HS-5 (cell line): ENCODE data around the gene GPATCH4.
"Not testable (repeated sequence)": the region's sequence is repeated elsewhere in the genome, so short reads cannot be mapped to it uniquely, and the experiment has no call there.

Experiments
- DNase-seq: peaks from one replicate; pipeline ENCODE4 v3.0.0-alpha.2; 2012; ENCODE audit warnings: low read depth

Gene GPATCH4

DNA sequence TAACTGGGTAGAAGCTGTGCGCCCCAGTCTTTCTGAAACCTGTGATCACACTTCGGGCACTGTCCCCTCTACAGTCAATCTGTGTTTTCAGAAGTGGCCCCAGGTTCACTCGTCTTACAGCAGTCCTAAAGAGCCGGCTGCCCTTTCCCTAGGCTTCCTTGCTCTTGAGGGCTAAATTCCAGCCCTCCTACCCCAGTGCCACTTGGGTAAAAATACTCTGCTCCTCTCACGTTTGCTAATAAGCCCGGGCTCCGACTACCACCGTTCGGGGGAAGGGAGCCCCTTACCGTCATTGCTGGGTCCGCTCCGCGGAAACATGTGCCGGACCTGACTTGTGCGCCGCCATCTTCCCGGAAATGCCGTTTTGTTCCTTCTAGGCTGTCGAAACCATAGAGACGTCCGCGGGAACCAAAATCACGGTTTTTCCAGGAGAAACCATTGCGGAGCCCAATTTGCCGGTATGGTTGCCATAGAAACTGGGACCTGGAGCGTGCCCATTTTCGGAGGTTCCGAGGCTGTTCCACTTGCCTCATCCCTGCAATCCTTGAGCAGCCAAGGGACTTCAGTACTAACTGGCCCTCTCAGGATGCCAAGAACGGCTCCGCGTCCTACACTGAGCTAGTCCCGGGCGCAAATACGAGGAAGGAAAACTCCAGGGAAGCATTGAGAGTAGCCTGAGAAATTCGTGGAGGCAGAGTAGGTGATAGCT is at the start of gene GPATCH4:
Gene GPATCH4, minus strand, starts transcription at position 358 of the 709 bp plus-strand sequence.
- DNase-seq: peak; percentile 78

DNA sequence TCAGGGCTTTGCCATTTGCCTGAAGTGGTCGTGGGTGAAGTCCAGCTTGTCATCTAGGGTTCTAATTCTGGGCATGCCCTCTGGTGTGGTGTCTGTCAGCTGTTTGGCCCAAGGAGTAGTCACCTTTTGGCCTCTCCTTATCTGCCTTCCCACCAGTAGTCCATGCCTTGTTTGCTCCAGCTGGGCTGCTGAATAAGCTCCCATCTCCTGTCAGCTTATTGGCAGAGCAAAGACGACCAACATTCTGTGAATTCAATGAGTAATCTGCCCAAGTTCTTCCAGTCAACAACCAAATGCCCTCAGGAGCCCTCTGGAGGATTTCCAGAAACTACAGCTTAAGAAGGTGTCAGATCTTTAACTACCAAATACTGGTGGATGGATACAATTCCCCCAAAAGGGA is 47.7 kb upstream of the GPATCH4 start:
- DNase-seq: no peak

DNA sequence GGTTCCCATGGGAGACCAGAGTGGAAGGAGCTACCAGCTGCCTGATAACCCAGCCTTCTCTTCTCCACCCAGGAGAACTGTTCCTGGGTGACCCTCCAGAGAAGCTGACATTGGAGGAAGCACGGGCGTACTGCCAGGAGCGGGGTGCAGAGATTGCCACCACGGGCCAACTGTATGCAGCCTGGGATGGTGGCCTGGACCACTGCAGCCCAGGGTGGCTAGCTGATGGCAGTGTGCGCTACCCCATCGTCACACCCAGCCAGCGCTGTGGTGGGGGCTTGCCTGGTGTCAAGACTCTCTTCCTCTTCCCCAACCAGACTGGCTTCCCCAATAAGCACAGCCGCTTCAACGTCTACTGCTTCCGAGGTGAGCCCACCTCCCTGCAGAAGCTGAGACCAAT is 47.2 kb upstream of the GPATCH4 start:
- no peak for DNase-seq

DNA sequence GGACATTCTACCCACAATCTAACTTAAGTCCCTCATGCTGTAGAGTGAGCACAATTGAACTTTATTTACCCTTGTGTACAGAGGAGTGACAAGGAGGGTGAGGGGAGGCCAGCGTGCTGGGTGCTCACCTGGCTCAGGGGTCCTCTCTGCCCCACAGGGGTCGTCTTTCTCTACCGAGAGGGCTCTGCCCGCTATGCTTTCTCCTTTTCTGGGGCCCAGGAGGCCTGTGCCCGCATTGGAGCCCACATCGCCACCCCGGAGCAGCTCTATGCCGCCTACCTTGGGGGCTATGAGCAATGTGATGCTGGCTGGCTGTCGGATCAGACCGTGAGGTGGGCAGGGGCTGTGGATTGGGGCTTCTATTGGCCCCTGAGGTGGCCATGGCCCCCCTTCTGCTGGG is 46.1 kb upstream of the GPATCH4 start:
- no peak for DNase-seq

DNA sequence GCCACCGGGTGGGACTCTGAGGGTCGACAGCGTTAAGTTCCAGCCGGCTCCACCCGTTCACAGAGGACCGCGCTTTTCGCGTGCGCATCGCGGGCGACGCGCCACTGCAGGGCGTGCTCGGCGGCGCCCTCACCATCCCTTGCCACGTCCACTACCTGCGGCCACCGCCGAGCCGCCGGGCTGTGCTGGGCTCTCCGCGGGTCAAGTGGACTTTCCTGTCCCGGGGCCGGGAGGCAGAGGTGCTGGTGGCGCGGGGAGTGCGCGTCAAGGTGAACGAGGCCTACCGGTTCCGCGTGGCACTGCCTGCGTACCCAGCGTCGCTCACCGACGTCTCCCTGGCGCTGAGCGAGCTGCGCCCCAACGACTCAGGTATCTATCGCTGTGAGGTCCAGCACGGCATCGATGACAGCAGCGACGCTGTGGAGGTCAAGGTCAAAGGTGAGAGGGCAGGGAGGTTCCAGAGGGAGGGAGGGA is 45.5 kb upstream of the GPATCH4 start:
- no peak for DNase-seq

DNA sequence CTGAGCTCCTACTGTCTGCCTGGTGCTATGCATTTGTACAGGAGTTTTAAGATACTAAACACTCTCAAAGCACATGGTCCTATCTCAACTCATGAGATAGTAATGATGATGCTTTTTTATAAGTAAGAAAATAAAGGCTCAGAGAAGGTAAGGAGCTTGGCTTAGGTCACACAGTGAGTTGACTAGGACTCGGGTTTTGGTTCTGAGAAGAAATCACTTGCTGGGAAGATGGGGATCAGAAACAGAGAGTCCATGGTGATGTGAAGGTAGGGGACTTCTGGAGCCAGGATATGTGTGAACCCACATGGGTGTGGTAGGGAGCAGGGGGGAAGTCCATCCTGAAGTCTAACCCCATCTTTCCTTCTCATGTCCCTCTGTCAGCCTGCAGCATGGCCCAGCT is 44.4 kb upstream of the GPATCH4 start:
- no peak for DNase-seq

DNA sequence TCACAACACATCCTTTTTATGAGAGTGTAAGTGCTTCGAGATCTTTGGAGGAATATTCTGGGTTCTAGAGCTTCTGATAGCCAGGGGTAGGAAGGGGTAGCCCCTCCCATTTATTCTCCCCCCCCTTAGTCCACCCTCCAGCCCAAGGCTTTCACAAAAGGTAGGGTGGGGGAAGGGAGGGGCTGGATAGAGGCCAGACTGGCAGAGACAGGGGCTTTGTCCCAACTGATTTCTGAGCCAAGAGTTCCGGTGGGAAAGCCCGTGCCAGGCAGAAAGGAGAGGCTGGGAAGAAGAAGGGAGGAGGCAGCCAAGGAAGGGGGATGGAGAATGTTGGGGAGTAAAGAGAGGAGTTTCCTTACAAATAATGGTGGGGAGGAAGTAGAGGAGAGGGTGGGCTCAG is 43.8 kb upstream of the GPATCH4 start:
- no peak for DNase-seq

DNA sequence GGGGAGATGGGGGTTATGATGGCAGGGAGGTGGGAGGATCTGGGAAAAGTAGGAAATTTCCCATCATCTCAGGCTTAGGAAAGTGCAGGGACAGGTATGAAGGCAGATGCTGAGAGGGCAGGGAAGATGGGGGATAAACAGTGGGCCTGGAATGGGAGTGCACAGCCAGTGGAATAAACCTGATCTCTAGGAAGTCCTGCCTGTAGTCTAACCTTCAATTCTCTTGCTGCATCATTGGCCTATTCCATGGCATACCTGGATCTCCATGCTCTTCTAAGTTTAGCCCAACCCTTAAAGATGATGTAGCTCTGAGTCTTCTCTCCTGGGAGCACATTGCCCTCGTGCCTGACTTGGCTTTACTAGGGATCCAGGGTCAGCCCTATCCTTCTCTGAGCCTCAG is 43.4 kb upstream of the GPATCH4 start:
- no peak for DNase-seq

DNA sequence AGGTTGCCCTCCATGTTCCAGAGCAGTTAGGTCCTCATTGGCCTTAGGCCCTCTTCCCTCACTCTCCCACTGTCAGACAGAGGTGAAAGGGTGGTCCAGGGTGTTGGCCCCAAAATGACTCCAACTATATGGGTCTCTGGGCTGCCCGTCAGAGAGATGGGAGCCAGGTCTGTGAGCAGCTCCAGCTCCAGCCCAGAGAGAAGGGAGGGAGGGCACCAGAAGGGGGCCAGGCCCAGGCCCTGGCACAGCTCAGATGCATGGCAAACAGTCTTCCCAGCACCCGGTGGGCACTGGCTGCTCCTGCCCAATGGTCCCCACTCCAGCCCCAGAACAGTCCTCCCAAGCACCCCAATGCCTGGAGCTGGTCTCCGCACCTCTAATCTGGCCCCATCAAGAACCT is 42.9 kb upstream of the GPATCH4 start:
- DNase-seq: no peak

DNA sequence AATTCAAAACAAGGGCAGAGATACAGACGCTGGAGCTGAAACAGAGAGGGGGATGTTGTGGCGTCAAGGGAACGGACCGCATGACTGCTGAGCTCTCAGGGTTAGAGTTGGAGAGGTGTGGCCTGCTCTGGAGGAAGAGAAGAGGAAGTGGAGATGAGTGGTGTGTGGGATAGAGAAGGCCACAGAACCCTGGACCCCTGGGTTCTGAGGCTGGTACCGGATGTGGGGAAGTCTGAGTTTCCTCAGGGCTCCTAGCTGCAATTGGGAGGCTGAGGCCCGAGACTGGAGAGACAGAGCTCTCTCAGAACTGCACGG is 42.5 kb upstream of the GPATCH4 start:
- DNase-seq: no peak

DNA sequence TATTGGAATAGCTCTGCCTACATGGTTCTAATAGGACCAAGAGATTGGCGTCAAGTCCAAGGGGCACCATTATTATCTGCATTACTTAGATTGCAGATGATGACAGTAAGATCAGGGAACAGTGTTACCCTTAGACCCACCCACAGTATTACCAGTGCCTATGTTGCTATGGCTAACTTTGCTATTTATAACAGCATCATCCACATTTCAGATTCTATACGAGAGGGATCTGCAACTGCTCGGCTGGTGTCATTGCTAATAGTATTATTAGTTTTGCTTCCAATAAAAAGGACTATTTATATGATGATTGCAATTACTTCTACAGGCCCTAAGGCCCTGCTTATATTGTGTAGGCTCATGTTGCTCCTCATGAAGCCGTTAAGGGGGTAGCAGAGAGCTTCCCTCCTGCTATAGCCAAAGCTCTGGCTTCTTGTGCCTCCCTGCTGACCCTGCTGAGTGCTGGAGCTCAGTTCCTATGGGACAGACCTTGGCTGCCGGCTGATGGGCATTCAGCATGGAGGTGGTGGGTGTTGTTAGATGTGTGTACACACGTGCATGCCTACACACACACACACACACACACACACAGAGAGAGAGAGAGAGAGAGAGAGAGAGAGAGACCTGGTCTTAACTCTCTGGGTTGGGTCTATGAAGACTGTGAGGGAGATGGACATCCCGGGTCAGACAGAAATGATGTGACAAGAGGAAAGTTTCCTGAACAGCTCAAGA is 41.9 kb upstream of the GPATCH4 start:
- DNase-seq: no peak

DNA sequence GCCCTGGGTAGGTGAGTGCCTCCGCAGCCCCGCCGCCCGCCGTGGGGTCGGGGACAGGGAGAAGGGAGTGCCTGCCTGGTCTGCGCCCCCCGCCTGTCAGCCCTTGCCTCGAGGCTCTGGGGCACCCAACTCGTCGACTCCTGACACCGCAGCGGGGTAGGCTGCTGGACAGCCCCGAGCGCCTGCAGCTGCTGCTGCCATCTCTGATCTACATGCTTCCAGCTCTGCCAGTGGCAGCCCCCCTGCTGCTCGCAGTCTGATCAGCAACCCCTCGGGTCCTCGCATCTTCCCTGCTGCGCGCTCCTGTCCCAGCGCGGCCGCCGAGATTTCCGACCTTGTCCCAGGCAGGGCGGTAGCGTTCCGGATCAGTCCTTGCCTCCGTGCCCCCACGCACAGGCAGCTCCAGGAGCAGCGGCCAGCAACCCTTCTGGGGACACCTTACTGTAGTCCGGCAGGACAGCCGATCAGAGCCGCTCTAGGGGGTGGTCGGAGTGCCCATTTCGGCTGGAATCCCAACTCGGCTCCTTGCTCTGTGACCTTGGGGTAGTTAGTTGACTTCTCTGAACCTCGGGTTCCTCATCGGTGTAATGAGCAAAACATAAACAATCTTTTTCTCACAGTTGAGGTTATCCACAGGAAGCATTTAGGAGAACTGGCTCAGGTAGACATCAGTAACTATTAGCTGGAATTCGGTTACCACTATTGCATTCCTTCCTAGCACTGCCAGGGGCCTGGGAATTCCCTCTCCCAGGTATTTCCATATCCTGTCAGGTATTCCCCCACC is 41.2 kb upstream of the GPATCH4 start:
- no peak for DNase-seq

DNA sequence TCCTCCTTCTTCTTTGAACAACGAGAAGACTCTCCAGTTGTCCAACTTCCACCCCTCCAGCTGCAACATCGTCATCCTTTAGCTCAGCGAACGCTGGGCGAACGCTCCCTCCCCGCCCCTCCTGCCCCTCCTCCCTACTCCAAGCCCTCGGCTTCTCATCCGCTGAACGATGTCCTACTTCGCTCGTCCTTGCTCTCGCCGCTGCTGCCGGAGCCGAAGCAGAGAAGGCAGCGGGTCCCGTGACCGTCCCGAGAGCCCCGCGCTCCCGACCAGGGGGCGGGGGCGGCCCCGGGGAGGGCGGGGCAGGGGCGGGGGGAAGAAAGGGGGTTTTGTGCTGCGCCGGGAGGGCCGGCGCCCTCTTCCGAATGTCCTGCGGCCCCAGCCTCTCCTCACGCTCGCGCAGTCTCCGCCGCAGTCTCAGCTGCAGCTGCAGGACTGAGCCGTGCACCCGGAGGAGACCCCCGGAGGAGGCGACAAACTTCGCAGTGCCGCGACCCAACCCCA is 40.5 kb upstream of the GPATCH4 start, which contains the start of gene BCAN:
Gene BCAN, plus strand, starts transcription at position 357 of the 504 bp plus-strand sequence. CDS start 3,938 bp downstream, outside the sequence.
- no peak for DNase-seq

DNA sequence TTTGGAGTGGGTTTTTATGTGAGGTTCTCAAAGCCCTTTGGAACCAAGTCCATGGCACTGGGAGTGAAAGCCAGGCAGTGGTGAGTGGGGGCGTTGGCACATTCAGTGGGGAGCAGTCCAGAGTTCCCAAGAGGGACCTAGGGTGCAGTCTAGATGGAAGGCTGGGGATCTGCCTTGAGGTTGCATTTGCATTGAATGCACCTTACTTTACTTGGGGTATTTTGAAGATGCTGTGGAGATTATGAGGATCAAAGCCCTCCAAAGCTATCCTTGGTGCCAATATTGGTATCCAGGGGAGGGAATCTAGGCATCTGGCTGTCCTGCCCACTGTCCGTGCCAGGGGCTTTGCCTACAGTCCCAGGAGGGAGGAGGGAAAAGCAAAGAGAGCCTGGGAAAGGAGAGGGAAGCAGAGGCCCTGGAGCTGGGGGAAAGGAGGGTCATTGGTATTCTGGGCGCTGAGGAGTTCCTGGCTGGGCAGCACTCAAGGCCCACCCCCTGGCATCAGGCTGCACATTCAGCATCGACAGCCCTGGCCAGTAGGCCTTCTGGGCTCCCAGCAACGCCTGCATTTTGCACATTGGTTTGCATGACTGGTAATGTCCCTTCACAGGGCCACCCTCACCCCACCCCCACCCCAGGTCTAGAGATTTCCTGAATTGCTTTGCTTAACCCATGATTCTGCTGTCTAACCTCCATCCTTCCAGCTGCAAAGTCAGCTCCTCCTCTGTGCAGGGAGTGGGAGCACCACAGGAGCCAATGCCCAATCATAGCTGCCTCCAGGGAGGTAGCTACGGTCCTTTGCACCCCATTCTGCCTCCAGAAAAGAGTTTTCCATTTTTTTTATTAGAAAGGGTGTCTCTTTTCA is 39.8 kb upstream of the GPATCH4 start:
- DNase-seq: no peak

DNA sequence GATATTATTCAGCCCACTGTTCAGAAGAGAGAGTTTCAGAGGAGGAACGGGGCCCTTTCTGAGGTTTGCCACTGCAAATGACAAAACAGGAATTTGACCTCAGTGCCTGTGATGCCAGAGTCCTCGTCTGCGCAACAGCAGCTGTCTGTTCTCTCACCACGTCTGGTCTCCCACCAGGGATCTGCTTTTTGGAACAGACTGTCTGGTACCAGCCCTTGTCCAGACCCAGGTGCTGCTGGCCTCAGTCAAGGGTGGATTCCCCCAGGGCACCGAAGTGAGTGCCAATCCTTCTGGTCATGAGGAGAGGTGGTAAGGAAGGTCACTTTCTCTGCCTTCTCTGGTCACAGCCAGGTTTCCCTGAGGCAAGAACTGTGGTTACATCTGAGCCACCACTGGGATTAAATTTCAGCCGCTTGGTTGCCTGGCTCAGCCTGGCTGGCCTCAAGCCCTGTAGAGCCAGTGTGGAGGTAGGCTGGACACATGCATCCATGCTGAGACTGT is 38.4 kb upstream of the GPATCH4 start:
- DNase-seq: no peak

DNA sequence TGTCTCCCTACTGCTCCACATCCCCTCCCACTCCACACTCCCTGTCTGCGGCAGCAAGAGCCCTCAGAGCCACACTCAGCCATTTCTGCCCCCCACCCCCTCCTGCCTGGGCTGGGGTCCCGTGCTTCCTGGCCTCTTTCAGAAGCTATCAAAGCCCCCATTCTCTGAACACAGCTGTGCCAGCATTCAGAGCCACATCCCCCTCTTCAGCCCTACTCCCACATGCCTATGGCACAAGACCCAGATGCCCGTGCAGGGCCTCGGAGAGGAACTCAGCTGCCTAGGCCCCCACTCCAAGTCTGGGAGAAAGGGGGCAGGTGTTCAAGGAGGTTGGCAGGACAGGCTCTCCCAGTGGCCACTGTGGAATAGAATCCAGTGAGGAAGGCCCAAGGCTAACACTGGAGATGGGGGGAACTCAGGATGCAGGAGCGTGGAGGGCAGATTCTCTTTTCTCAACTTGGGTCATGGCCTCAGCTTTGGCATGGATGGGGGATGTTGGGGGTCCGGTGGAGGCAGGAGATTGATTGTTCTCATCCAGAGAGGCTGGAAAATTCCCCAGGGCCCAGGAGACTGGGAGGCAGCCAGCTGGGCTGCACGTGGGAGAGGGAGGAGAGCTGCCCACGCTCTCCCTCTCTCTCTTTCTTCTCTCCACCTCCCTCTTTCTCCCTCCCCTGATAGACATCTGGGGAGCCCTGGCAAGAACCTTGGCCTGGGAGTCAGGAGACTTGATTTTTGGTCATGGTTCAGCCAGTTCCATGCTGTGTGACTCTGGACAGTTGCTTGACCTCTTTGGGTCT is 37.1 kb upstream of the GPATCH4 start:
- no peak for DNase-seq

DNA sequence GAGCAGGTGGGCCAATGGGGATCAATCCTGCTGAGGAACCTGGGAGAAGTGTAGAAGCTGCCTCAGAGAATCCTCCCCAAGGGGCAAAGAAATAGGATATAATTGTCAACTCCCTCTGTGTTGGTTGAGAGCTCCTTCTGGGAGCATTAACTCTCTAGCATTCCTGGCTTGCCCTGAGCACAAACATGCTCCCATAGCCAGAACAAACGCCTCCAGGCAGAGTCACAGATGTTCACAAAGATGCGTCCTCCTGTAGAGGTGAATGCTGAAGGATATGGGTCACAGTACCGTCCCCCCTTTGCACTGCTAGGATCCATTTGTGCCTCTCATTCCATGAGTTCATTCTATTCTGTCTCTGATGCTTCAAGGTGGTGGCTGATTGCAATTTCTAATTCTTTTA is 31.1 kb upstream of the GPATCH4 start:
- DNase-seq: no peak

DNA sequence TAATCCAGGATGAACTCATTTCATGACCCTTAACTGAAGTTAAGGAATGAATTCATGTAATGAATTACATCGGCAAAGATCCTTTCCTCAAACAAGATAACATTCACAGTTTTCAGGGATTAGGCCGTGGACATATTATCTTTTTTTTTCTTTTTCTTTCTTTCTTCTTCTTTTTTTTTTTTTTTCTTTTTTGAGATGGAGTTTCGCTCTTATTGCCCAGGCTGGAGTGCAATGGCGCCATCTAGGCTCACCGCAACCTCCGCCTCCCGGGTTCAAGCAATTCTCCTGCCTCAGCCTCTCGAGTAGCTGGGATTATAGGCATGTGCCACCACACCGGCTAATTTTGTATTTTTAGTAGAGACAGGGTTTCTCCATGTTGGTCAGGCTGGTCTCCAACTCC is 29.9 kb upstream of the GPATCH4 start:
- DNase-seq: not testable (repeated sequence)

DNA sequence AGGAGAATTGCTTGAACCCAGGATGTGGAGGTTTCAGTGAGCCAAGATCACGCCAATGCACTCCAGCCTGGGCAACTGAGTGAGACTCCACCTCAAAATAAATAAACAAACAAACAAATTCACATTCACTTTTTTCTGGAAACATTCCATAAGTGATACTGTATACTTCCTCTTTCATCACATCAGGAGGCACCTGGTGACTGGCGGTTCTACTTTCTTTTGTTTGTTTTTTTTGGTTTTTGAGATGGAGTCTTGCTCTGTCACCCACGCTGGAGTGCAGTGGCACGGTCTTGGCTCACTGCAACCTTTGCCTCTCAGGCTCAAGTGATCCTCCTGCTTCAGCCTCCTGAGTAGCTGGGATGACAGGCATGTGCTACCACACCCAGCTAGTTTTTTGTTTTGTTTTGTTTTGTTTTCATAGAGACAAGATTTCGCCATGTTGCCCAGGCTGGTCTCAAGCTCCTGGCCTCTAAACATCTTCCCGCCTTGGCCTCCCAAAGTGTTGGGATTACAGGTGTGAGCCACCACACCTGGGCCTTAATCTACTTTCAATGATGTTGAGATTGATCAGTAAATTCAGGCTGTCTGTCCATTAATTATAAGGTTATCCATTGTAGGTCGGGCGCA is 28.7 kb upstream of the GPATCH4 start:
- no peak for DNase-seq

DNA sequence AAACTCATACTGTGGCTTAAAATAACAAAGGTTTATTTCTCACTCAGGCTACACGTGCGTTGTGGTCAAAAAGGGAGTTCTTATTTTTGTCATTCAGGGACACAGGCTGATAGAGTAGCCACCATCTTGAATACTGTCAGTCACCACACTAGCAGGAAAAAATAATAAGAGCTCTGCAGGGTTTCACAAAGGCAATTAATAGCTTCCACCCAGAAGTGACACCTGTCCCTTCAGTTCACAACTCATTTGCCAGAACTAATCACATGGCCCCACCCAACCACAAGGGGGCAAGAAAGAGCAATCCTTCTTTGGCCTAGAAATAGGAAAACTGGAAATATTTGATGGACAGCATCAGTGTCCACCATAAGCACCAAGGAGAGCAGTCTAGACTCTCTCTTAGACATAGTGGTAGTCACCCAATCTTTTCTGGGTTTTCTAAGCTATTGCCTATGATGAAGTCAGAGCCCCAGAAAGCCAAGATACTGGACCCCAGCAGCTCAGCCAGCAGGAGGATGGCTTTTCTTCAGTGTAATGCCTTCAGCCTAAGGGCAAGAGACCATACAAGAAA is 26.1 kb upstream of the GPATCH4 start:
- DNase-seq: peak; percentile 24
